SK-N-MC (cell line): ENCODE results near the gene MYT1.

ENCODE experiments used
- DNase-seq: peaks from one replicate; pipeline ENCODE4 v3.0.0-alpha.2; 2011; ENCODE audit warnings: low read depth, low spot score
- H3K27ac ChIP-seq: fragments of 200-600 bp; sonication (generic); 2 replicates; pipeline ENCODE4 v1.5.1; 2016; ENCODE audit warnings: mixed run types
- H3K36me3 ChIP-seq: fragments of 200-600 bp; sonication (generic); 2 replicates; pipeline ENCODE4 v1.6.1; 2017; ENCODE audit warnings: antibody characterized with exemption, low read length, mixed read lengths; ENCODE audit not compliant: insufficient read depth
- H3K4me3 ChIP-seq: fragments of 200-600 bp; sonication (generic); 2 replicates; pipeline ENCODE4 v1.5.1; 2016
- H3K9ac ChIP-seq: fragments of 200-600 bp; sonication (generic); 2 replicates; pipeline ENCODE4 v1.8.0; 2017; ENCODE audit warnings: mixed run types, mixed read lengths; ENCODE audit not compliant: insufficient read length
- H3K9me3 ChIP-seq: fragments of 200-600 bp; sonication (generic); 2 replicates; pipeline ENCODE4 v1.6.1; 2017; ENCODE audit warnings: low read depth, mild to moderate bottlenecking, antibody characterized with exemption, low read length, moderate library complexity, mixed read lengths
- EZH2 ChIP-seq: fragments of 200-600 bp; sonication (generic); IDR thresholded peaks from one replicate; pipeline ENCODE4 v1.6.1; 2017; ENCODE audit warnings: antibody characterized with exemption
- FOXP2 ChIP-seq: optimal IDR thresholded peaks from 2 replicates; pipeline ENCODE3; 2011; ENCODE audit warnings: mild to moderate bottlenecking, moderate library complexity; ENCODE audit not compliant: insufficient read depth; ENCODE audit errors: extremely low read length, control extremely low read depth
- POLR2AphosphoS5 ChIP-seq: IDR thresholded peaks from 2 replicates; pipeline ENCODE4 v1.6.1; 2012; ENCODE audit warnings: mild to moderate bottlenecking, low read depth, low read length, borderline replicate concordance

The MYT1 gene

GRCh38 chr20:64211874-64212658 lies 47.8 kb downstream of the MYT1 start:
- H3K9me3 ChIP-seq = no peaks in the 10 kb centered on the region
- H3K4me3 ChIP-seq = no peak overlapping the region
- no peak overlapping the region for H3K27ac ChIP-seq
- no peak overlapping the region for H3K9ac ChIP-seq
- TF ChIP-seq EZH2 = no peak
- no peak for DNase-seq
- H3K36me3 ChIP-seq = no peaks in the 10 kb centered on the region

GRCh38 chr20:64212755-64213154 lies 48.5 kb downstream of the MYT1 start:
- Histone ChIP-seq H3K4me3 (no peak overlapping the region), H3K9ac (no peak overlapping the region), H3K9me3 (no peaks in the 10 kb centered on the region), H3K36me3 (no peaks in the 10 kb centered on the region), H3K27ac (no peak overlapping the region)
- no peak for DNase-seq
- TF ChIP-seq FOXP2 (no peak), EZH2 (no peak), POLR2AphosphoS5 (no peak)

- Histone ChIP-seq H3K9ac (no peak overlapping the region), H3K36me3 (no peaks in the 10 kb centered on the region), H3K9me3 (no peaks in the 10 kb centered on the region), H3K4me3 (no peak overlapping the region), H3K27ac (no peak overlapping the region)
- TF ChIP-seq EZH2 (no peak), FOXP2 (no peak), POLR2AphosphoS5 (no peak)
- DNase-seq = no peak
These were observed 49.9 kb downstream of the MYT1 start for GRCh38 chr20:64214113-64214512.

GRCh38 chr20:64214952-64215351 lies 50.7 kb downstream of the MYT1 start:
- no peak for DNase-seq
- no peak overlapping the region for H3K9ac ChIP-seq
- no peaks in the 10 kb centered on the region for H3K9me3 ChIP-seq
- no peak overlapping the region for H3K27ac ChIP-seq
- TF ChIP-seq POLR2AphosphoS5 (no peak), FOXP2 (no peak), EZH2 (no peak)
- no peak overlapping the region for H3K4me3 ChIP-seq
- H3K36me3 ChIP-seq = no peaks in the 10 kb centered on the region

- Histone ChIP-seq H3K4me3 (no peak overlapping the region), H3K9me3 (no peaks in the 10 kb centered on the region), H3K9ac (no peak overlapping the region), H3K36me3 (no peaks in the 10 kb centered on the region), H3K27ac (no peak overlapping the region)
- TF ChIP-seq EZH2 = no peak
- TF ChIP-seq POLR2AphosphoS5 = no peak
- no peak for TF ChIP-seq FOXP2
- no peak for DNase-seq
These were observed 51.8 kb downstream of the MYT1 start for GRCh38 chr20:64216036-64216435.

GRCh38 chr20:64216910-64217309 lies 52.7 kb downstream of the MYT1 start:
- H3K4me3 ChIP-seq = no peak overlapping the region
- DNase-seq = no peak
- H3K36me3 ChIP-seq = no peaks in the 10 kb centered on the region
- TF ChIP-seq FOXP2 = no peak
- H3K27ac ChIP-seq = no peak overlapping the region
- H3K9me3 ChIP-seq = no peaks in the 10 kb centered on the region
- no peak overlapping the region for H3K9ac ChIP-seq

GRCh38 chr20:64217539-64218221 lies 53.4 kb downstream of the MYT1 start:
- Histone ChIP-seq H3K9ac (no peak overlapping the region), H3K4me3 (no peak overlapping the region), H3K27ac (no peak overlapping the region), H3K36me3 (no peaks in the 10 kb centered on the region), H3K9me3 (no peaks in the 10 kb centered on the region)
- TF ChIP-seq EZH2 = no peak
- no peak for TF ChIP-seq POLR2AphosphoS5
- no peak for TF ChIP-seq FOXP2
- DNase-seq = no peak

GRCh38 chr20:64219202-64219601 lies 55.0 kb downstream of the MYT1 start:
- no peak overlapping the region for H3K27ac ChIP-seq
- no peak for TF ChIP-seq FOXP2
- no peak for TF ChIP-seq EZH2
- no peak for TF ChIP-seq POLR2AphosphoS5
- DNase-seq = no peak

GRCh38 chr20:64219730-64220129 lies 55.5 kb downstream of the MYT1 start:
- no peak for DNase-seq
- no peak for TF ChIP-seq EZH2
- no peak for TF ChIP-seq FOXP2
- no peak for TF ChIP-seq POLR2AphosphoS5
- no peak overlapping the region for H3K9ac ChIP-seq

More at GRCh38 chr20:64219202-64219601, 55.0 kb downstream of the MYT1 start:
- H3K9ac ChIP-seq = no peak overlapping the region
- no peaks in the 10 kb centered on the region for H3K9me3 ChIP-seq
- no peak overlapping the region for H3K4me3 ChIP-seq
- no peaks in the 10 kb centered on the region for H3K36me3 ChIP-seq

More at GRCh38 chr20:64219730-64220129, 55.5 kb downstream of the MYT1 start:
- H3K9me3 ChIP-seq = no peaks in the 10 kb centered on the region
- no peaks in the 10 kb centered on the region for H3K36me3 ChIP-seq
- no peak overlapping the region for H3K4me3 ChIP-seq
- no peak overlapping the region for H3K27ac ChIP-seq
